SK-N-SH treated with all-trans-retinoic acid at 6 μM for 48 hours (cell line): ENCODE results near the gene CREBBP.
"Not testable (repeated sequence)": the region's sequence is repeated elsewhere in the genome, so short reads cannot be mapped to it uniquely, and the experiment has no call there.

Experiments used
- ATAC-seq: fragments of 200-7000 bp; cut with Tn5 transposase; 3 replicates; pipeline ENCODE4 v1.9.1; 2020; ENCODE audit warnings: mild to moderate bottlenecking, moderate library complexity
- BACH2 ChIP-seq: fragments of 250-450 bp; sonication (Bioruptor Pico); IDR thresholded peaks from 2 replicates; pipeline ENCODE4 v1.9.0; 2021; ENCODE audit warnings: mild to moderate bottlenecking, borderline replicate concordance
- ESRRG ChIP-seq: fragments of 250-450 bp; sonication (Bioruptor Pico); IDR thresholded peaks from 2 replicates; pipeline ENCODE4 v1.6.1; 2021; ENCODE audit warnings: mild to moderate bottlenecking
- GLIS3 ChIP-seq: fragments of 250-450 bp; sonication (Bioruptor Pico); IDR thresholded peaks from 2 replicates; pipeline ENCODE4 v1.5.0; 2020; ENCODE audit warnings: mild to moderate bottlenecking, moderate library complexity
- ISL1 ChIP-seq: fragments of 250-450 bp; sonication (Bioruptor Pico); IDR thresholded peaks from 2 replicates; pipeline ENCODE4 v2.1.2; 2022; ENCODE audit warnings: mild to moderate bottlenecking, moderate library complexity
- OSR1 ChIP-seq: fragments of 250-450 bp; sonication (Bioruptor Pico); IDR thresholded peaks from 2 replicates; pipeline ENCODE4 v1.8.0; 2022; ENCODE audit warnings: moderate library complexity, mild to moderate bottlenecking, inconsistent platforms
- PATZ1 ChIP-seq: fragments of 250-450 bp; sonication (Bioruptor Pico); IDR thresholded peaks from 2 replicates; pipeline ENCODE4 v1.8.0; 2020; ENCODE audit warnings: mild to moderate bottlenecking, moderate library complexity, borderline replicate concordance
- PPARA ChIP-seq: fragments of 250-450 bp; sonication (Bioruptor Pico); IDR thresholded peaks from 2 replicates; pipeline ENCODE4 v1.5.0; 2020; ENCODE audit warnings: mild to moderate bottlenecking, borderline replicate concordance
- RARB ChIP-seq: fragments of 250-450 bp; sonication (Bioruptor Pico); IDR thresholded peaks from 2 replicates; pipeline ENCODE4 v1.8.0; 2021; ENCODE audit warnings: mild to moderate bottlenecking, moderate library complexity
- SNAI2 ChIP-seq: fragments of 250-450 bp; sonication (Bioruptor Pico); IDR thresholded peaks from 2 replicates; pipeline ENCODE4 v1.5.0; 2020; ENCODE audit warnings: mild to moderate bottlenecking, moderate library complexity
- TCF4 ChIP-seq: fragments of 250-450 bp; sonication (Bioruptor Pico); IDR thresholded peaks from 2 replicates; pipeline ENCODE4 v1.8.0; 2021; ENCODE audit warnings: mild to moderate bottlenecking, moderate library complexity, borderline replicate concordance
- TOX ChIP-seq: fragments of 250-450 bp; sonication (Bioruptor Pico); IDR thresholded peaks from 2 replicates; pipeline ENCODE4 v1.8.0; 2021; ENCODE audit warnings: mild to moderate bottlenecking, moderate library complexity, borderline replicate concordance
- TSHZ2 ChIP-seq: fragments of 250-450 bp; sonication (Bioruptor Pico); IDR thresholded peaks from 2 replicates; pipeline ENCODE4 v1.5.0; 2020; ENCODE audit warnings: mild to moderate bottlenecking, moderate library complexity
- ZC3H10 ChIP-seq: fragments of 250-450 bp; sonication (Bioruptor Pico); IDR thresholded peaks from 2 replicates; pipeline ENCODE4 v1.5.1; 2021; ENCODE audit warnings: mild to moderate bottlenecking, moderate library complexity
- ZFP3 ChIP-seq: fragments of 250-450 bp; sonication (Bioruptor Pico); IDR thresholded peaks from 2 replicates; pipeline ENCODE4 v1.5.0; 2020; ENCODE audit warnings: mild to moderate bottlenecking, moderate library complexity
- ZFP30 ChIP-seq: fragments of 450-650 bp; formaldehyde crosslinking; IDR thresholded peaks from 2 replicates; pipeline ENCODE4 v1.5.0; 2022; ENCODE audit warnings: mild to moderate bottlenecking, moderate library complexity
- ZNF565 ChIP-seq: fragments of 450-650 bp; formaldehyde crosslinking; conservative IDR thresholded peaks from 2 replicates; pipeline ENCODE4 v1.5.0; 2020; ENCODE audit warnings: low read depth, mild to moderate bottlenecking, moderate library complexity
- ZNF70 ChIP-seq: fragments of 450-650 bp; formaldehyde crosslinking; IDR thresholded peaks from 2 replicates; pipeline ENCODE4 v1.5.0; 2020; ENCODE audit warnings: mild to moderate bottlenecking, moderate library complexity
- ZNF8 ChIP-seq: fragments of 450-650 bp; formaldehyde crosslinking; IDR thresholded peaks from 2 replicates; pipeline ENCODE4 v1.5.0; 2020; ENCODE audit warnings: mild to moderate bottlenecking, moderate library complexity
- TF ChIP-seq, protein P1 (sequence below): fragments of 250-450 bp; sonication (Bioruptor Pico); IDR thresholded peaks from 2 replicates; pipeline ENCODE4 v1.5.1; 2021; ENCODE audit warnings: mild to moderate bottlenecking, moderate library complexity
- TF ChIP-seq, protein P2 (sequence below): fragments of 250-450 bp; sonication (Bioruptor Pico); IDR thresholded peaks from 2 replicates; pipeline ENCODE4 v1.5.1; 2020; ENCODE audit warnings: low read depth, mild to moderate bottlenecking, moderate library complexity

The CREBBP gene

GRCh38 chr16:3880623-3881498 is at the start of gene CREBBP:
Gene CREBBP, minus strand, starts transcription at chr16:3880713. Its CDS starts 797 bp downstream, at chr16:3879916.
- TF ChIP-seq, protein P1, sequence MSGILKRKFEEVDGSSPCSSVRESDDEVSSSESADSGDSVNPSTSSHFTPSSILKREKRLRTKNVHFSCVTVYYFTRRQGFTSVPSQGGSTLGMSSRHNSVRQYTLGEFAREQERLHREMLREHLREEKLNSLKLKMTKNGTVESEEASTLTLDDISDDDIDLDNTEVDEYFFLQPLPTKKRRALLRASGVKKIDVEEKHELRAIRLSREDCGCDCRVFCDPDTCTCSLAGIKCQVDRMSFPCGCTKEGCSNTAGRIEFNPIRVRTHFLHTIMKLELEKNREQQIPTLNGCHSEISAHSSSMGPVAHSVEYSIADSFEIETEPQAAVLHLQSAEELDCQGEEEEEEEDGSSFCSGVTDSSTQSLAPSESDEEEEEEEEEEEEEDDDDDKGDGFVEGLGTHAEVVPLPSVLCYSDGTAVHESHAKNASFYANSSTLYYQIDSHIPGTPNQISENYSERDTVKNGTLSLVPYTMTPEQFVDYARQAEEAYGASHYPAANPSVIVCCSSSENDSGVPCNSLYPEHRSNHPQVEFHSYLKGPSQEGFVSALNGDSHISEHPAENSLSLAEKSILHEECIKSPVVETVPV (CRISPR knock-in tag): no peak
- no peak for TF ChIP-seq ZC3H10 (CRISPR knock-in tag)
- peak; percentile 89 for ATAC-seq

DNA sequence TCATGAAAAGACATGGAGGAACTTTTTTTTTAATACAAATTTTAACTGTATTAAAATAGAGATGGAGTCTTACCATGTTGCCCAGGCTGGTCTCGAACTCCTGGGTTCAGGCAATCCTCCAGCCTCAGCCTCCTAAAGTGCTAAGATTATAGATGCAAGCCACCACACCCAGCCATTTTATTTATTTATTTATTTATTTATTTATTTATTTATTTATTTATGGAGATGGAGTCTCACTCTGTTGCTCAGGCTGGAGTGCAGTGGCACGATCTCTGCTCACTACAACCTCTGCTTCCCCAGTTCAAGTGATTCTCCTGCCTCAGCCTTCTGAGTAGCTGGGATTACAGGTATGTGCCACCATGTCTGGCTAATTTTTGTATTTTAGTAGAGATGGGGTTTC is 46.6 kb upstream of the CREBBP start:
- not testable (repeated sequence) for ATAC-seq

GRCh38 chr16:3924763-3925162 is 44.2 kb upstream of the CREBBP start:
- TF ChIP-seq, protein P2, sequence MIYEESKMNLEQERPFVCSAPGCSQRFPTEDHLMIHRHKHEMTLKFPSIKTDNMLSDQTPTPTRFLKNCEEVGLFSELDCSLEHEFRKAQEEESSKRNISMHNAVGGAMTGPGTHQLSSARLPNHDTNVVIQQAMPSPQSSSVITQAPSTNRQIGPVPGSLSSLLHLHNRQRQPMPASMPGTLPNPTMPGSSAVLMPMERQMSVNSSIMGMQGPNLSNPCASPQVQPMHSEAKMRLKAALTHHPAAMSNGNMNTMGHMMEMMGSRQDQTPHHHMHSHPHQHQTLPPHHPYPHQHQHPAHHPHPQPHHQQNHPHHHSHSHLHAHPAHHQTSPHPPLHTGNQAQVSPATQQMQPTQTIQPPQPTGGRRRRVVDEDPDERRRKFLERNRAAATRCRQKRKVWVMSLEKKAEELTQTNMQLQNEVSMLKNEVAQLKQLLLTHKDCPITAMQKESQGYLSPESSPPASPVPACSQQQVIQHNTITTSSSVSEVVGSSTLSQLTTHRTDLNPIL (CRISPR knock-in tag): no peak
- TF ChIP-seq PPARA (CRISPR knock-in tag) (no peak), ZFP3 (no peak), SNAI2 (CRISPR knock-in tag) (no peak), RARB (CRISPR knock-in tag) (no peak)
- no peak for ATAC-seq

DNA sequence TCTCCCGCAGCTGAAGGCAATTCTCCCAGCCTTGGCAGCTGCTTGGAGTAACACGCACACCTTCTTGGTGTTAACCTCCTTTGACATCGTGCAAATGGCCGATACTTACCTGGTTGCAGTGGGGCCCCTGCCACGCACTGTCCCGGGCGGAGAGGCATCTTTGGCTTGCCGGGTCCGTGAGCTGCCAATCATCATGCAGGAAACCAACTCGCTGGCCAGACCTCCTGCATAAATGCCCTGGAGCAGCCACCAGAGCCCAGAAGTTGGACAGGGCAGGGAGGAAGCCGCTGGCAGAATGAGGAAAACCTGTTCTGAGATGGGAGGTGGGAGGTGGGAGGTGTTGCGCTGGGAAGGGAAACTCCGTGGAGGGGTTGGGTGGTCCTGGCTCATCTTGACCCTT is 41.7 kb upstream of the CREBBP start:
- TF ChIP-seq ZNF565 (CRISPR knock-in tag) (no peak), SNAI2 (CRISPR knock-in tag) (no peak), GLIS3 (no peak), ZFP3 (no peak), ZFP30 (CRISPR knock-in tag) (no peak), BACH2 (CRISPR knock-in tag) (no peak), TCF4 (CRISPR knock-in tag) (no peak), TOX (CRISPR knock-in tag) (no peak)
- TF ChIP-seq, protein P1 (CRISPR knock-in tag): no peak
- no peak for ATAC-seq

GRCh38 chr16:3920206-3920605 is 39.7 kb upstream of the CREBBP start:
- ATAC-seq: no peak
- TF ChIP-seq TCF4 (CRISPR knock-in tag) (no peak), ZNF70 (CRISPR knock-in tag) (no peak), ZFP3 (no peak), BACH2 (CRISPR knock-in tag) (no peak), ZNF8 (CRISPR knock-in tag) (no peak), ZFP30 (CRISPR knock-in tag) (no peak), PPARA (CRISPR knock-in tag) (no peak), SNAI2 (CRISPR knock-in tag) (no peak), ESRRG (CRISPR knock-in tag) (no peak), TSHZ2 (CRISPR knock-in tag) (no peak), TOX (CRISPR knock-in tag) (no peak), PATZ1 (CRISPR knock-in tag) (no peak), RARB (CRISPR knock-in tag) (no peak), ISL1 (no peak), OSR1 (CRISPR knock-in tag) (no peak)
- TF ChIP-seq, protein P2 (CRISPR knock-in tag): no peak
- TF ChIP-seq, all 23 proteins: peak for 0
